WTC11 (cell line): ENCODE results near the gene RING1. TPM values are rescaled to one million over a fixed set of nuclear protein-coding genes. Genes with fewer than 3 reads are reported as not detected.

Experiments used
- ATAC-seq: fragments of 200-7000 bp; cut with Tn5 transposase; 2 replicates; pipeline ENCODE4 v1.10.0; 2021; ENCODE audit warnings: mild to moderate bottlenecking, moderate library complexity
- CTCF ChIA-PET: fragments of 300-600 bp; sonication (Branson Sonifier 250); formaldehyde crosslinking; loops from one replicate; lab custom pipeline; 2021; ENCODE audit warnings: antibody characterized with exemption; lab: Charles Lee
- POLR2A ChIA-PET: fragments of 350-600 bp; sonication (Branson Sonifier 250); formaldehyde crosslinking; loops from one replicate; lab custom pipeline; 2021; ENCODE audit warnings: antibody characterized with exemption; lab: Charles Lee
- DNase-seq: peaks from one replicate; pipeline ENCODE4 v3.0.0; 2021; ENCODE audit warnings: low spot score
- H3K27ac Mint-ChIP-seq: 2 replicates; pipeline ENCODE4 v1.8.0; 2021; ENCODE audit warnings: mixed read lengths
- H3K27me3 Mint-ChIP-seq: 2 replicates; pipeline ENCODE4 v1.8.0; 2021; ENCODE audit warnings: low read depth, mild to moderate bottlenecking, moderate library complexity, mixed read lengths
- H3K36me3 Mint-ChIP-seq: 2 replicates; pipeline ENCODE4 v1.8.0; 2021; ENCODE audit warnings: mixed read lengths
- H3K4me1 Mint-ChIP-seq: 2 replicates; pipeline ENCODE4 v1.8.0; 2022; ENCODE audit warnings: mixed read lengths
- H3K4me3 Mint-ChIP-seq: 2 replicates; pipeline ENCODE4 v1.8.0; 2021; ENCODE audit warnings: mild to moderate bottlenecking, moderate library complexity, mixed read lengths
- H3K9me3 Mint-ChIP-seq: 2 replicates; pipeline ENCODE4 v1.8.0; 2021; ENCODE audit warnings: mixed read lengths
- ATF1 ChIP-seq: sonication (generic); formaldehyde crosslinking; IDR thresholded peaks from 2 replicates; pipeline ENCODE4 v1.8.1; 2023; ENCODE audit warnings: mild to moderate bottlenecking, moderate library complexity, missing genetic modification reagents
- ATF3 ChIP-seq: sonication (generic); formaldehyde crosslinking; conservative IDR thresholded peaks from 2 replicates; pipeline ENCODE4 v1.8.1; 2022; ENCODE audit warnings: mild to moderate bottlenecking, missing genetic modification reagents
- E2F4 ChIP-seq: sonication (generic); formaldehyde crosslinking; IDR thresholded peaks from 2 replicates; pipeline ENCODE4 v1.8.1; 2022; ENCODE audit warnings: low read depth, mild to moderate bottlenecking, moderate library complexity, missing genetic modification reagents, borderline replicate concordance
- ELF4 ChIP-seq: sonication (generic); formaldehyde crosslinking; IDR thresholded peaks from 2 replicates; pipeline ENCODE4 v1.8.1; 2022; ENCODE audit warnings: low read depth, mild to moderate bottlenecking, moderate library complexity, missing genetic modification reagents
- FOXP1 ChIP-seq: sonication (generic); formaldehyde crosslinking; IDR thresholded peaks from 2 replicates; pipeline ENCODE4 v1.8.0; 2022; ENCODE audit warnings: missing genetic modification reagents, mild to moderate bottlenecking, moderate library complexity, borderline replicate concordance
- GTF2I ChIP-seq: fragments of 250-450 bp; sonication (Bioruptor Pico); conservative IDR thresholded peaks from 2 replicates; pipeline ENCODE4 v1.4.0; 2021; ENCODE audit warnings: mild to moderate bottlenecking
- NFYB ChIP-seq: sonication (generic); formaldehyde crosslinking; conservative IDR thresholded peaks from 2 replicates; pipeline ENCODE4 v1.8.0; 2022; ENCODE audit warnings: low read depth, missing genetic modification reagents
- PRDM15 ChIP-seq: sonication (generic); formaldehyde crosslinking; IDR thresholded peaks from 2 replicates; pipeline ENCODE4 v1.8.0; 2022; ENCODE audit warnings: missing genetic modification reagents
- SMAD4 ChIP-seq: sonication (generic); formaldehyde crosslinking; IDR thresholded peaks from 2 replicates; pipeline ENCODE4 v1.8.0; 2022; ENCODE audit warnings: mild to moderate bottlenecking, missing genetic modification reagents
- STAT6 ChIP-seq: sonication (generic); formaldehyde crosslinking; conservative IDR thresholded peaks from 2 replicates; pipeline ENCODE4 v1.8.1; 2023; ENCODE audit warnings: mild to moderate bottlenecking, low read depth, missing genetic modification reagents, moderate library complexity
- TEAD1 ChIP-seq: sonication (generic); formaldehyde crosslinking; IDR thresholded peaks from 2 replicates; pipeline ENCODE4 v1.8.0; 2022; ENCODE audit warnings: mild to moderate bottlenecking, missing genetic modification reagents
- TEAD4 ChIP-seq: sonication (generic); formaldehyde crosslinking; IDR thresholded peaks from 2 replicates; pipeline ENCODE4 v1.8.0; 2022; ENCODE audit warnings: mild to moderate bottlenecking, missing genetic modification reagents
- USF2 ChIP-seq: sonication (generic); formaldehyde crosslinking; IDR thresholded peaks from 2 replicates; pipeline ENCODE4 v1.8.1; 2023; ENCODE audit warnings: mild to moderate bottlenecking, missing genetic modification reagents, moderate library complexity
- ZBTB21 ChIP-seq: sonication (generic); formaldehyde crosslinking; IDR thresholded peaks from 2 replicates; pipeline ENCODE4 v1.8.1; 2023; ENCODE audit warnings: mild to moderate bottlenecking, missing genetic modification reagents, borderline replicate concordance
- ZNF219 ChIP-seq: sonication (generic); formaldehyde crosslinking; IDR thresholded peaks from 2 replicates; pipeline ENCODE4 v1.8.0; 2023; ENCODE audit warnings: missing genetic modification reagents, mild to moderate bottlenecking, borderline replicate concordance
- ZNF263 ChIP-seq: sonication (generic); formaldehyde crosslinking; IDR thresholded peaks from 2 replicates; pipeline ENCODE4 v1.8.1; 2022; ENCODE audit warnings: low read depth, mild to moderate bottlenecking, moderate library complexity, missing genetic modification reagents
- ZNF416 ChIP-seq: fragments of 250-450 bp; sonication (Bioruptor Pico); IDR thresholded peaks from 2 replicates; pipeline ENCODE4 v1.9.0; 2021; ENCODE audit warnings: mild to moderate bottlenecking, inconsistent platforms
- ZNF423 ChIP-seq: fragments of 250-450 bp; sonication (Bioruptor Pico); IDR thresholded peaks from 2 replicates; pipeline ENCODE4 v2.1.2; 2022; ENCODE audit warnings: mild to moderate bottlenecking, moderate library complexity
- ZSCAN18 ChIP-seq: fragments of 250-450 bp; sonication (Bioruptor Pico); IDR thresholded peaks from 2 replicates; pipeline ENCODE4 v2.1.2; 2022; ENCODE audit warnings: mild to moderate bottlenecking, moderate library complexity
- total RNA-seq: library from RNA; stranded (reverse); gene quantifications from 3 replicates; pipeline ENCODE4 v1.2.3, GENCODE V29; 2021

Gene RING1
- total RNA-seq, 1 experiment from 2014 or later, result 26.6 TPM

GRCh38 chr6:33211136-33211535 is 2.8 kb downstream of the RING1 start:
- ChIA-PET CTCF (interaction anchor here (0.6 to 5.7 kb wide), 7 partner anchors 14 to 278 kb away, joined by 3 to 83 read pairs (median 3); partner anchors contain the start of gene B3GALT4), POLR2A (no interaction called here)
- peaks cover 61% of the 10 kb centered on the region for H3K27me3 Mint-ChIP-seq
- ATAC-seq, result no peak
- no peaks in the 10 kb centered on the region for H3K9me3 Mint-ChIP-seq
- peaks cover 12% of the 10 kb centered on the region for H3K36me3 Mint-ChIP-seq
- TF ChIP-seq GTF2I (no peak), ATF1 (CRISPR knock-in tag) (no peak)
- H3K4me3 Mint-ChIP-seq, result no peak overlapping the region
- H3K27ac Mint-ChIP-seq, result no peak overlapping the region
- peaks cover 50% of the 10 kb centered on the region for H3K4me1 Mint-ChIP-seq
- DNase-seq, result no peak

- Mint-ChIP-seq H3K4me3 (no peak overlapping the region), H3K4me1 (peaks cover 47% of the 10 kb centered on the region)
Measured at GRCh38 chr6:33211666-33212422, 3.5 kb downstream of the RING1 start.

More at GRCh38 chr6:33211666-33212422, 3.5 kb downstream of the RING1 start:
- peaks cover 12% of the 10 kb centered on the region for H3K36me3 Mint-ChIP-seq
- peak; percentile 69 for DNase-seq
- peaks cover 61% of the 10 kb centered on the region for H3K27me3 Mint-ChIP-seq
- ChIA-PET POLR2A (no interaction called here), CTCF (interaction anchor here (0.6 to 5.7 kb wide), 9 partner anchors 12 to 279 kb away, joined by 3 to 83 read pairs (median 3); partner anchors contain the start of genes B3GALT4, RXRB and SLC39A7)
- H3K27ac Mint-ChIP-seq, result no peak overlapping the region
- H3K9me3 Mint-ChIP-seq, result no peaks in the 10 kb centered on the region
- TF ChIP-seq E2F4 (CRISPR knock-in tag) (no peak), TEAD1 (CRISPR knock-in tag) (no peak), ZBTB21 (CRISPR knock-in tag) (no peak), TEAD4 (no peak), ZSCAN18 (no peak), PRDM15 (no peak), ZNF263 (CRISPR knock-in tag) (no peak), STAT6 (CRISPR knock-in tag) (no peak), ZNF219 (CRISPR knock-in tag) (no peak), ATF1 (CRISPR knock-in tag) (no peak), FOXP1 (CRISPR knock-in tag) (no peak), NFYB (CRISPR knock-in tag) (no peak), ZNF423 (no peak), ATF3 (CRISPR knock-in tag) (no peak), USF2 (CRISPR knock-in tag) (no peak), ELF4 (CRISPR knock-in tag) (no peak), ZNF416 (no peak), GTF2I (no peak), SMAD4 (CRISPR knock-in tag) (no peak)
- peak; percentile 27 for ATAC-seq
